ENCODE data around the gene RNF215.
"Not testable (repeated sequence)": the region's sequence is repeated elsewhere in the genome, so short reads cannot be mapped to it uniquely, and the experiment has no call there.

Gene RNF215

GRCh38 chr22:30357650-30358215, 29.5 kb downstream of the RNF215 start:
- no peak for DNase-seq (ENCODE audit: low spot score)

- no peak for DNase-seq (ENCODE audit: low spot score)
Measured at GRCh38 chr22:30357236-30357570, 30.0 kb downstream of the RNF215 start.

DNA sequence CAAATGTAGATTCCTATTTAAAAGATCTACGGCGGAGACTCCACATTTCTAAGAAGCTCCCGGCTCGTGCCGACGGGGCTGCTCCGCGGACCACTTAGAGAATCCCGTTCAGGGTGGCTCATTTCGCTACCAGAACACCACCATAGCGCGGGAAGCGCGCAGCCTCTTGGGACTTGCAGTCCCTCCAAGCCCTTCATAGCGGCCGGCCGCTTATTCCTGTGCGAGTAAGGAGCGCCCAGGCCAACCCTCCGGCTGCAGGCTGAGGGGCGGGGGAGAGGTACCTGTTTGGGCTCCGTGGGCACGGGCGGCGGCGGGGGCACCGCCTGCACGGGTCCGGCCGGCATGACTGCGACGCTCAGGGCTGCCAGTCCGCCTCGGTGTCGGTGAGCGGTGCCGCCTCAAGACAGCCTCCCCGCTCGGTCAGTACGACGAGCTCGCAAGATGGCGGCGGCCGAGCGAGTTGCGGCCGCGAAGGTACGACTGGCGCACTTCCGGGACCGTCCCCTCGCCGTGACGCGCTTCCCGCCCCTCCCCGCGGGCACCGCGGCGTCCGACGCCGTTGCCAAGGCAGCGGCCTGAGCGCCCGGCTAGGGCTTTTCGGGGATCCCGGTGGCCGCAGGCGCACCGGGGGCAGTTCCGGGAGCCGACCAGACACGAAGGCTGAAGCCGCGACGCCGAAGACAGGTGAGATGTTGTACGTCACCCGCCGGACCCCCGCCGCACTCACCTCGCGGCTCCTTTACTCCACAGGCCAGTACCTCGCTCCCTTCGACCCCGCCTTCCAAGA, 30.6 kb downstream of the RNF215 start, which contains the start of the genes CCDC157 and SF3A1:
Gene CCDC157 (plus strand): TSS at position 559 of the 787 bp plus-strand sequence. CDS start 8,994 bp downstream, outside the sequence.
Gene SF3A1 (minus strand): TSS at position 446 of the 787 bp plus-strand sequence. CDS start 102 bp downstream, at position 344.
- peak; percentile 83 for DNase-seq (ENCODE audit: low spot score)

GRCh38 chr22:30354644-30355043, 32.6 kb downstream of the RNF215 start:
- DNase-seq (ENCODE audit: low spot score) = no peak

- DNase-seq (ENCODE audit: low spot score) = no peak
Measured at GRCh38 chr22:30351226-30351625, 36.0 kb downstream of the RNF215 start.

DNA sequence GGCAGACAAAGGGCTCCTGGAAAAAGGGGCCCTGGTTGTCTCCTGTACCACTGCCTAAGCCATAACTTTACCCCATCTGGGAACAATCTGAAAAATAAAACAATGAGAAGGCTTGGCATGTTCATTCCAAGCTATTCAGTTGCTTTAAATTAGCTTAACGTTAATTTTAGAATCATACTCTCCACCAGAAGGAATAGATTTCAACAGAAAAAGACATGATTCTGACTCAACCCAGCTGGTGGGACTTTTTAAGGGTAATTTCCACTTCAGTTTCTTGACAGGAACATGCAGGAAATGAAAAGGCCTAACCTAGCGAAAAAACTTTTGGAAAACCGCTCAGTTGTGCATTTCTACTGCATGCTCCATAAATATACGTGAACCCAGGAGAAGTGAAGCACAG, 38.4 kb downstream of the RNF215 start:
- no peak for DNase-seq (ENCODE audit: low spot score)

- DNase-seq (ENCODE audit: low spot score) = no peak
Measured at GRCh38 chr22:30348404-30348803, 38.8 kb downstream of the RNF215 start.

DNA sequence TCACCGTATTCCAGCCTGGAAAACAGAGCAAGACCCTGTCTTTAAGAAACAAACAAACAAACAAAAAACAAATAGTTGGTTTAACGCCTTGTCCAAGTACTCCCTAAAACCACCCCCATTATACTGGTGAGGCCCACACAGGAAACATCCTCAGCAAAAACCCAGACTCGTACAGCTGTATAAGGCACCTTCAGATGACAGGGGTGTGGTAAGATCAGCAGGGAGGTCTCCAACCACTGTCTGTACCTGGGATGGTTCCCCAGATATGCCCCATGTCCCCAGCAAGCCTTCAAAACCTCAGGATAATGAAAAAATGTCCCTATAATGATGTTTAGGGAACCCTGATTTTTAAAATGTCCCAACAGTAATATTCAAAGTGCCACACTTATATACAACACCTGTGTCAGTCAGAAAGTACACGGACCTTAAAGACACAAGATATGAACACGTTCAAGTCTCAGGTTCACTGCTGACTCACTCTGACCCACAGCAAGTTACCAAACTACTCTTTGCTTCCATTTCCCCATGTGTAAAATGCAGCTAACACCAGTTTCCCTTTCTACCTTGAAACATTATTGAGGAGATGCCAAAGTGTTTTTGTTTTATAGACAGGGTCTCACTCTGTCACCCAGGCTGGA, 39.8 kb downstream of the RNF215 start:
- no peak for DNase-seq (ENCODE audit: low spot score)

DNA sequence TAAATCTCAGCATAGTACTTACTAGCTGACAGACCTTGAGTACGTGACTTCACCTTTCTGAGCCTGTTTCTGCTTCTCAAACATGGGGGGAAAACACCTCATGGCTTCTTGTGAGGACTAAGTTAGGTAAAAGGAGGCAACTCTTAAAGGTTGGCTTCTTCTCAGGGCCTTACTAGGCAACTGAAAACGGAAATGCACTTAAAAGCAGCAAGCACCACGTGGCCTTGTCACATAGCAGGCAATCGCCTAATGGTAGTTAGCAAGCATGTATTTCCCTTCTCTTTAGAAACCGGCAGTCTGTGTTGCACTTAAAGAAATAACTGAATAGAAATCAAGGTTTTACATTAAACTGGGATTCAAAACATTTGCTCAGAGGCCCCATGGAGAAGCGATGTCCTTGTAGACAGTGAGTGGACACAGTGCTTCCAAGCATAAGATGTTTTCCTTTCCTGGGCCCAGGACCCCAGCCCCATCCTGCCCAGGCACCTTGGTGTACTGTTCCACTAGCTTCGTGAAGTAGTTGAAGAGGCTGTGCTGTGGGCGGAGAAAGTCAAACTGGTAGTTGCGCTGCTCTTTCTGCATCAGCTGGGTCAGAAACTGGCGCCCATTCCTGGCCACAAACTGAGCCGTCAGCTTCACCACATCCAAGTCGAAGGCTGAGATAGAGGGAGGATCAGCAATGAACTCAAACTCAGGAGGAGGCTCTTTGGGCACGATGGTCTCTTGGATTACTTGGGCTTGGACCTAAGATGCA, 42.6 kb downstream of the RNF215 start:
- no peak for DNase-seq (ENCODE audit: low spot score)

DNA sequence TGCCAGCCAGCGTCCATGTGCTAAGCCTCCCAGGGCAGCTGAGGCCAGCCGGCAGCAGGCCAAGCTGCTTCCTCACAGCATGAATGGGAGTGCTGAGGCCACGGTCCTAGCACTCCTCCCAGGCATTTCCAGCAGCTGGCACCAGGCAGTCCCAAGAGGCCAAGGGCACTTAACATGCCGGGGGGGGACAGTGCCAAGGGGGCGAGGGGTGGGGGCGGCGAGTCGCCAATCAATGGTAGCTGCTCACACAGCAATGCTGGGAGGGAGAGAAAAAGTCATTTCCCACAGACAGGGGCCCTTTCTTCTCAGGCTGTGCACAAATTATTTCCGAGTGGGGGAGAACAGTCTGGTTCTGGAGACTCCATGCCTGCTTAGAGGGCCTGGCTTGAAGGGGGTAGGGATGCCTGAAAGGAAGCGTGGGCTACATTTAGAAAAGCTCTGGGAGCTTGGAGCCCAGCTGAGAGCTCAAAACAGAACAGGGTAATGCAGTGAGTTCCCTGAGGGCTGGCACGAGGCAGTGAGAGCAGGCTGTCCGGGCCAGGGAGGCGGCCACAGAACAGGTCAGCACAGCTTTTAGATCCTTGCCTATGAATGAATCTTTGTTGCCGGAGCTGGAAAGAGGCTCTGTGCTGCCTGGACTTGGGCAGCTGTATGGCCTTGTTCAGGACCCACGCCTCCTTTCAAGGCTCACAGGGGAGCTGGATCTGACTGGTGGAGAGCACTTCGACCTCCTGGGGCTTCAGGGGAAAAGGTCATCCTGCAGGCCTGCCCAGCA, 46.1 kb downstream of the RNF215 start:
- no peak for DNase-seq (ENCODE audit: low spot score)

- DNase-seq (ENCODE audit: low spot score) = no peak
Measured at GRCh38 chr22:30338802-30339201, 48.4 kb downstream of the RNF215 start.

GRCh38 chr22:30338341-30338740, 48.9 kb downstream of the RNF215 start:
- not testable (repeated sequence) for DNase-seq (ENCODE audit: low spot score)

GRCh38 chr22:30337461-30337778, 49.8 kb downstream of the RNF215 start:
- DNase-seq (ENCODE audit: low spot score) = no peak

- DNase-seq (ENCODE audit: low spot score) = no peak
Measured at GRCh38 chr22:30336752-30337460, 50.3 kb downstream of the RNF215 start.

DNA sequence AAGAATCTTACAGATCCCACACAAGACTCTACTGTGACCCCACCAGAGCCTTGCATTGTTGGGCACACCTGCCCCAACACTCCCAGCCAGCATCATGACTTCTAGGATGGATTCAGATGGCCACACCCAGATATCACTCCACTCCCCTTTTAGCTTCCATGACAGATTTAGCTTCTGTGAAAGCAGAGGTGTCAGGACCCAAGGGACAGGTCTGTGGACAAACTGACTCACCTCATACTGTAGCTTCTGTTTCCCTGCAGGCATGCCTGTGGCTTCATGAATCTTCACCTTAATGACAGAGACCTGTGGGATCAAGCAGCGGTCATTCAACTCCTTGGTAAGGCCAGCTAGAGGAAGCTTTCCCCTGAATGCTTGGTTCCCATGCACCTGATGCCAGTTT, 52.0 kb downstream of the RNF215 start:
- DNase-seq (ENCODE audit: low spot score) = no peak

DNA sequence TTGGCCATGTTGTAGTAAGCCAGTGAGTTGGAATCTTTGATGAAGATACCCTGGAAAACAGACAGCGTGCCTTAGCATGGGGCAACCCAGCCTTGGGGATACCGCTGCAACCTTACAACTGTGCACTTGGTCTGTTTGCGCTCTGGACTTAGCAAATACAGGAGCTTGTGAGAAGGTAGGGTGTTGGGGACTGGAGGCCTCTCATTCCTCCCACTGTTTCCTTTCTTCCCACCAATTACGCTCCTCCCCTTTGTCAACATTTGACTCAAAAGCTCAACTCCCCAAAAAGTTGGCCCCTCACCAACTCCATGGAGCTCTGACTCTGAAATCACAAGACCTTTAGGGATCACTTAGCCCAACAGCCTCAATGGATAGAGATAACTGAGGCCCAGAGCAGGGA, 52.6 kb downstream of the RNF215 start:
- no peak for DNase-seq (ENCODE audit: low spot score)

DNA sequence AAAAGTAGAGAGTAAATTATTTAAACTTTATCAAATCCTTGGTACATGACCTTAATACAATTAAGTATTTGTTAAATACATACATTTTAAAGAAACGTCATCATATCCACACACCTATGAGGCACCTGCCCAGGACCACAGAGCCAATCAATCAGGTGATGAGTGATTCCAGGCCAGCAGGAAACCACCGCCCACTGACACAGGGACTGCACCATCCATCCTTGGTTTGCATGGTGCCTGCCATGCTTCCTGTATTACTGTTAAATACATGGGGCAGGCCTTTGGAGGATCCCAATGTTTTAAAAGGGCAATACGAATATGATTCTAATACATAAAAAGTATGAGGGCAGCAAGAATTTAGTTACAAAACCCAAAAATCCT, 53.5 kb downstream of the RNF215 start:
- no peak for DNase-seq (ENCODE audit: low spot score)

- DNase-seq (ENCODE audit: low spot score) = no peak
Measured at GRCh38 chr22:30332994-30333706, 54.1 kb downstream of the RNF215 start.

DNA sequence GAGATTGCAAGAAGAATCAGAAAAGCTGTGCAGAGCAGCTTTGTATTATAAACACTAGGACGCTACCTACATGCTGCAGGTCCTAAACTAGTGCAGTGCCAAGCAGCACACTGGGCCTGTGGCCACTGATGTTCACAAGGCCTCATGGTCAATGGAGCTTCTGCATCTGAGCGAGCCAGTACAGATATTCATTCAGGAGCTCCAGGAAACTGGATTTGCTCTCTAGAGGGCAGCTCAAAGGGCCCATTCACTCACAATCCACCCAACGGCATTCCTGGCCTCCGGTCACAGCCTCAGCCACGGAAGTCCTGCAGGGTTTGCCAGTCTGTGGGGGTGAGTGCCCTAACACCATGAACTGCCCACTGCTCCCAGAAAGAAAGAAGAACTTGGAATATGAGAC, 54.7 kb downstream of the RNF215 start:
- DNase-seq (ENCODE audit: low spot score) = no peak

All from HuH-7.5 (cell line).